OCI-LY3 (cell line): Measurements from ENCODE around the gene CSPG4.

Source experiments
- EZH2phosphoT487 ChIP-seq: fragments of 200-600 bp; shearing (Covaris generic); IDR thresholded peaks from 2 replicates; pipeline ENCODE4 v1.6.1; 2018; ENCODE audit warnings: antibody characterized with exemption, mixed run types, low read depth
- TF ChIP-seq, protein P1 (sequence below): fragments of 200-600, 300-600 bp; sonication (generic); IDR thresholded peaks from 2 replicates; pipeline ENCODE4 v1.5.1; 2014; ENCODE audit warnings: antibody characterized with exemption, low read length, low read depth

DNA sequence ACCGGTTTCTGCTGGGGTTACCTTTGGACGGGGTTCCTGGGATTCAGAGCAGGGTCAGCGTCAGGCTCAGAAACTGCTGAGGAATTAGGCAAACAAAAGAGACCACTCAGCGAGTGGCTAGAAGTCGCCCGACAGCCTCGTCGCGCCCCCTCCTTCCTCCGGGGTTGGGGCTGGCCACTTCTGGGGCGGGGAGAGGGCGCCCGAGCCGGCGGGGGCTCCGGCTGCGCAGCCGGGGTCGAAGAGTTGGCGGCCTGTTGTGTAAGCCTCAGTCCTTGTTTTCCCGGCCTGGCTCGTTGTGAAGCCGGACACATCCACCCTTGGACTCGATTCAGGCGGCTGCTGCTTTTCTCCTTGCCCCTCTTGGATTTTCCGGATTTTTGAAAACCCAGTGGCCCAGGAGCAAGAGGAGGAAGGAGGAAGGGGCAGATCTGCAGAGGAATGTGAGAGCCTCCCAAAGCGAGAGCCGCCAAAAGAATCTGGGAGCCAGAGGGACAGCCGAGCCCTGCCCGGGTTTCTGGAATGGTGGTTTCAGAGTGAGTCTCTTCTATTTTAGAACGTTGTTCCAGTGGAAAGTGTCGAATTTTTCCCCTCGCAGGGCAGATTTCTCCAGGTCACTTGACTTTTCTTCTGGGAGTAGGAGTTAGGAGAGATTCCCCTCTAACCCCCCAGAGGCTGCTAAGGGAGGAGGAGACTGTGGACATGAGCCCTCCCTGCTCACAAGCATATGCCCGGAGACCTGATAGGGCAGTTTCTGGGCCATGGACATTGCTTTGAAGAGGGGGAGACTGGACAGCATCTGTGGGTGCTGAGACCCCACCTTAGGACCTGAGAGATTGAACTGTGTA lies 64.3 kb downstream of the CSPG4 start:
- TF ChIP-seq, protein P1, sequence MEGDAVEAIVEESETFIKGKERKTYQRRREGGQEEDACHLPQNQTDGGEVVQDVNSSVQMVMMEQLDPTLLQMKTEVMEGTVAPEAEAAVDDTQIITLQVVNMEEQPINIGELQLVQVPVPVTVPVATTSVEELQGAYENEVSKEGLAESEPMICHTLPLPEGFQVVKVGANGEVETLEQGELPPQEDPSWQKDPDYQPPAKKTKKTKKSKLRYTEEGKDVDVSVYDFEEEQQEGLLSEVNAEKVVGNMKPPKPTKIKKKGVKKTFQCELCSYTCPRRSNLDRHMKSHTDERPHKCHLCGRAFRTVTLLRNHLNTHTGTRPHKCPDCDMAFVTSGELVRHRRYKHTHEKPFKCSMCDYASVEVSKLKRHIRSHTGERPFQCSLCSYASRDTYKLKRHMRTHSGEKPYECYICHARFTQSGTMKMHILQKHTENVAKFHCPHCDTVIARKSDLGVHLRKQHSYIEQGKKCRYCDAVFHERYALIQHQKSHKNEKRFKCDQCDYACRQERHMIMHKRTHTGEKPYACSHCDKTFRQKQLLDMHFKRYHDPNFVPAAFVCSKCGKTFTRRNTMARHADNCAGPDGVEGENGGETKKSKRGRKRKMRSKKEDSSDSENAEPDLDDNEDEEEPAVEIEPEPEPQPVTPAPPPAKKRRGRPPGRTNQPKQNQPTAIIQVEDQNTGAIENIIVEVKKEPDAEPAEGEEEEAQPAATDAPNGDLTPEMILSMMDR = no peak
- no peak for TF ChIP-seq EZH2phosphoT487
